ENCODE measurements around the gene YJEFN3. TPM values are rescaled to one million over a fixed set of nuclear protein-coding genes. Genes with fewer than 3 reads are reported as not detected.
A peak's percentile ranks its signal among the peaks of the same experiment; 100 is the strongest.

Gene YJEFN3
- polyA plus RNA-seq, 3 donors, result 2.3 TPM; not detected in 2

- Mint-ChIP-seq H3K36me3 (peaks cover 0 to 11% of the 10 kb centered on the region in 2 donors), H3K4me3 (peak overlapping the region in 1 of 2 donors; percentile 67), H3K4me1 (peaks cover 9% of the 10 kb centered on the region), H3K9me3 (peaks cover 11 to 22% (median 16%) of the 10 kb centered on the region in 7 donors), H3K27ac (no peak overlapping the region), H3K27me3 (ENCODE audit: low read depth in 3 of 3) (peaks cover 0 to 15% (median 2%) of the 10 kb centered on the region in 3 donors)
- DNase-seq, result no peak
- intact Hi-C loops (cut with micrococcal nuclease), result no loop called here
- WGBS (ENCODE audit: insufficient coverage), result 93% methylated on average over 17 of the region's 17 CpGs
- TF ChIP-seq CTCF (IDR thresholded peaks at IDR 0.05), result no peak
- Histone ChIP-seq H3K4me2 (replicated peaks; ENCODE audit: extremely low read depth, low read length, poor library complexity, severe bottlenecking) (no peak overlapping the region), H3K27me3 (ENCODE audit: control insufficient read depth in 2 of 2, insufficient read depth in 2 of 2, low read length in 2 of 2) (peaks cover 0 to 9% of the 10 kb centered on the region in 2 donors), H2AFZ (ENCODE audit: insufficient read depth, low read depth, low read length, poor library complexity, severe bottlenecking) (no peak overlapping the region), H3K4me1 (ENCODE audit: control insufficient read depth in 1 of 2, insufficient read depth in 2 of 2, low read length in 2 of 2) (peaks cover 16 to 30% of the 10 kb centered on the region in 2 donors), H3K4me3 (replicated peaks in 1 of 3; ENCODE audit: low read depth in 2 of 3, low read length in 3 of 3) (no peak overlapping the region), H4K20me1 (ENCODE audit: insufficient read depth, low read length) (no peaks in the 10 kb centered on the region), H3K9ac (ENCODE audit: insufficient read depth, low read length, poor library complexity, severe bottlenecking) (no peak overlapping the region), H3K27ac (ENCODE audit: low read depth in 1 of 2, low read length in 2 of 2) (no peak overlapping the region), H3K79me2 (ENCODE audit: insufficient read depth, low read length) (peaks cover 27% of the 10 kb centered on the region), H3K9me3 (replicated peaks in 1 of 2; ENCODE audit: control insufficient read depth in 1 of 2, insufficient read depth in 1 of 2, low read length in 2 of 2) (peaks cover 15 to 18% of the 10 kb centered on the region in 2 donors), H3K36me3 (replicated peaks in 1 of 2; ENCODE audit: control insufficient read depth in 1 of 2, insufficient read depth in 2 of 2, low read length in 2 of 2) (no peaks in the 10 kb centered on the region)
These were observed 15.0 kb upstream of the YJEFN3 start for GRCh38 chr19:19513682-19514081.

GRCh38 chr19:19514215-19514657, 14.5 kb upstream of the YJEFN3 start:
- DNase-seq, result peak in 1 of 3 donors; percentile 59
- peaks cover 3% of the 10 kb centered on the region for H4K20me1 ChIP-seq (ENCODE audit: insufficient read depth, low read length)
- no peak overlapping the region for H3K27ac ChIP-seq (ENCODE audit: low read depth in 1 of 2, low read length in 2 of 2)
- peaks cover 0 to 9% of the 10 kb centered on the region in 2 donors for H3K27me3 ChIP-seq (ENCODE audit: control insufficient read depth in 2 of 2, insufficient read depth in 2 of 2, low read length in 2 of 2)
- peaks cover 11 to 22% (median 16%) of the 10 kb centered on the region in 7 donors for H3K9me3 Mint-ChIP-seq
- intact Hi-C loops (cut with micrococcal nuclease), result no loop called here
- peaks cover 15 to 18% of the 10 kb centered on the region in 2 donors for H3K9me3 ChIP-seq (replicated peaks in 1 of 2; ENCODE audit: control insufficient read depth in 1 of 2, insufficient read depth in 1 of 2, low read length in 2 of 2)
- peak overlapping the region; percentile 12 to 67 for H3K4me3 Mint-ChIP-seq
- no peak overlapping the region for H3K4me3 ChIP-seq (replicated peaks in 1 of 3; ENCODE audit: low read depth in 2 of 3, low read length in 3 of 3)
- H3K27ac Mint-ChIP-seq, result peak overlapping the region in 1 of 7 donors; percentile 18
- H3K79me2 ChIP-seq (ENCODE audit: insufficient read depth, low read length), result peaks cover 33% of the 10 kb centered on the region
- H3K36me3 ChIP-seq (replicated peaks in 1 of 2; ENCODE audit: control insufficient read depth in 1 of 2, insufficient read depth in 2 of 2, low read length in 2 of 2), result peaks cover under 1 to 3% of the 10 kb centered on the region in 2 donors
- H3K4me1 Mint-ChIP-seq, result peaks cover 11% of the 10 kb centered on the region
- peaks cover 0 to 15% (median 2%) of the 10 kb centered on the region in 3 donors for H3K27me3 Mint-ChIP-seq (ENCODE audit: low read depth in 3 of 3)
- no peak overlapping the region for H2AFZ ChIP-seq (ENCODE audit: insufficient read depth, low read depth, low read length, poor library complexity, severe bottlenecking)
- no peak overlapping the region for H3K9ac ChIP-seq (ENCODE audit: insufficient read depth, low read length, poor library complexity, severe bottlenecking)
- no peak for TF ChIP-seq CTCF (IDR thresholded peaks at IDR 0.05)
- WGBS (ENCODE audit: insufficient coverage), result 42% methylated on average over 46 of the region's 46 CpGs
- peaks cover 16 to 30% of the 10 kb centered on the region in 2 donors for H3K4me1 ChIP-seq (ENCODE audit: control insufficient read depth in 1 of 2, insufficient read depth in 2 of 2, low read length in 2 of 2)
- peaks cover 2 to 14% of the 10 kb centered on the region in 2 donors for H3K36me3 Mint-ChIP-seq
- no peak overlapping the region for H3K4me2 ChIP-seq (replicated peaks; ENCODE audit: extremely low read depth, low read length, poor library complexity, severe bottlenecking)
